Psoas muscle (tissue), 8 donors: ENCODE measurements around the gene PCSK5. TPM values are rescaled to one million over a fixed set of nuclear protein-coding genes. Genes with fewer than 3 reads are reported as not detected.

ENCODE experiments used
- ATAC-seq, 4 donors: fragments of 200-7000 bp; cut with Tn5 transposase; one replicate each; pipeline ENCODE4 v1.9.1; 2020; ENCODE audit warnings: moderate library complexity in 3 of 4, mild to moderate bottlenecking in 2 of 4
- DNase-seq, 2 donors: peaks; one replicate each; pipeline ENCODE4 v3.0.0-alpha.2; 2020
- H3K27ac ChIP-seq: fragments of 200-600 bp; one replicate; pipeline ENCODE4 v1.8.0; 2022
- H3K27me3 ChIP-seq, 3 donors: fragments of 200-600 bp in 1 of 3; one replicate each; pipeline versions ENCODE4 v1.6.1 to v1.8.0; 2013 to 2022; ENCODE audit warnings: low read length in 2 of 3, mild to moderate bottlenecking in 2 of 3, moderate library complexity in 1 of 3; ENCODE audit not compliant: insufficient read depth in 3 of 3
- H3K36me3 ChIP-seq, 2 donors: fragments of 200-600 bp in 1 of 2; one replicate each; pipeline versions ENCODE4 v1.6.1 to v1.8.0; 2013 to 2022; ENCODE audit warnings: low read depth in 1 of 2, mild to moderate bottlenecking in 1 of 2, moderate library complexity in 1 of 2; ENCODE audit not compliant: insufficient read depth in 1 of 2
- H3K4me1 ChIP-seq: fragments of 200-600 bp; one replicate; pipeline ENCODE4 v1.8.0; 2022
- H3K4me3 ChIP-seq: fragments of 200-600 bp; one replicate; pipeline ENCODE4 v1.8.0; 2022; ENCODE audit warnings: mild to moderate bottlenecking
- H3K9me3 ChIP-seq: fragments of 200-600 bp; one replicate; pipeline ENCODE4 v1.8.0; 2022
- WGBS, 3 donors: extraction: QIAGEN DNeasy Blood & Tissue Kit; methylation state at CpG; one replicate each; pipeline versions ENCODE4 v1.1.6 to v1.1.7; 2013; 5-methylcytosine and 5-hydroxymethylcytosine counted together
- intact Hi-C, 2 donors: fragments of 100-400 bp; cut with DNase I; formaldehyde crosslinking; loops; one replicate each; pipeline versions ENCODE4 v1.11.0 to v1.14.2; 2022
- polyA plus RNA-seq, 3 donors: library from polyadenylated mRNA; stranded (reverse); fragments of 200-250 nt; gene quantifications; one replicate each; pipeline ENCODE4 v1.2.3, GENCODE V29; 2013
- total RNA-seq, 4 donors: library from RNA; stranded (reverse); fragmentation: NEBNext Ultra II Directional in 2 of 4; extraction: Animal tissue kit (Norgen Biotek cat#: 25700) in 2 of 4; gene quantifications; one replicate each; pipeline versions ENCODE4 v1.2.1 to v1.2.4, GENCODE V29; 2021 to 2023
- TF ChIP-seq, protein P1 (sequence below): fragments of 200-600 bp; IDR thresholded peaks from one replicate; pipeline ENCODE4 v1.8.0; 2022; ENCODE audit warnings: antibody characterized with exemption
- donor health status: healthy with polysubstance abuse.
- donor health status: DM: no; HTN: no; CAD: no; lungs with moderate emphysema.
- donor health status: Bipolar disorder and iron deficiency.
- donor health status: healthy.
- donor health status: DM: yes; HTN: yes; CAD: no.
- donor health status: DM: no; HTN: no; CAD: no.
- donor health status: DM: no; HTN: no; CAD: no.
- donor health status: DM: yes; HTN: yes; CAD: no.

PCSK5 gene
- total and polyA plus RNA-seq, 7 donors, result 0.75 to 4.4 (median 2.3) TPM

DNA sequence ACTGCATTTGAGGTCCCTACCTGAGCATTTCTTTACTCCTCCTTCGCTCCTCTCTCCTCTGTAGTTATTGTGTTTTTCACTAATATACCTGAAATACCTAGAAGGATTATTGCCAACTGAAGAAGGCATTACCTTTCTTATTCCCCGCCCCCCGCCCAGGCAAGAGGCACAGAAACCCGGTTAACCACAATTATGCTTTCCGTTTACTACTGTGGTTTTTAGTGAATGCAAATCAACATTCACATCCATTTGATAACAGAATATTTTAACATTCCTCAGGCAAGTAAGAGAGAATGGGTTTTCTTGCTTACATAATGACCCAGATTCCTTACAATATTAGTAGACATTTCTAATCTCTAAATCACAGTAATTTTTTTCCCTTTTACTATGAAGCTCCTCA, 136.9 kb downstream of the PCSK5 start:
- intact Hi-C loops, result no loop called here
- TF ChIP-seq, protein P1, sequence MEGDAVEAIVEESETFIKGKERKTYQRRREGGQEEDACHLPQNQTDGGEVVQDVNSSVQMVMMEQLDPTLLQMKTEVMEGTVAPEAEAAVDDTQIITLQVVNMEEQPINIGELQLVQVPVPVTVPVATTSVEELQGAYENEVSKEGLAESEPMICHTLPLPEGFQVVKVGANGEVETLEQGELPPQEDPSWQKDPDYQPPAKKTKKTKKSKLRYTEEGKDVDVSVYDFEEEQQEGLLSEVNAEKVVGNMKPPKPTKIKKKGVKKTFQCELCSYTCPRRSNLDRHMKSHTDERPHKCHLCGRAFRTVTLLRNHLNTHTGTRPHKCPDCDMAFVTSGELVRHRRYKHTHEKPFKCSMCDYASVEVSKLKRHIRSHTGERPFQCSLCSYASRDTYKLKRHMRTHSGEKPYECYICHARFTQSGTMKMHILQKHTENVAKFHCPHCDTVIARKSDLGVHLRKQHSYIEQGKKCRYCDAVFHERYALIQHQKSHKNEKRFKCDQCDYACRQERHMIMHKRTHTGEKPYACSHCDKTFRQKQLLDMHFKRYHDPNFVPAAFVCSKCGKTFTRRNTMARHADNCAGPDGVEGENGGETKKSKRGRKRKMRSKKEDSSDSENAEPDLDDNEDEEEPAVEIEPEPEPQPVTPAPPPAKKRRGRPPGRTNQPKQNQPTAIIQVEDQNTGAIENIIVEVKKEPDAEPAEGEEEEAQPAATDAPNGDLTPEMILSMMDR, result no peak
- ATAC-seq, result no peak
- Histone ChIP-seq H3K4me1 (no peaks in the 10 kb centered on the region), H3K27me3 (no peaks in the 10 kb centered on the region), H3K9me3 (no peaks in the 10 kb centered on the region), H3K36me3 (no peaks in the 10 kb centered on the region), H3K27ac (no peak overlapping the region), H3K4me3 (no peak overlapping the region)
- 85 to 91% (median 90%) methylated on average over 5 of the region's 5 CpGs for WGBS, 3 donors
- DNase-seq, result no peak

DNA sequence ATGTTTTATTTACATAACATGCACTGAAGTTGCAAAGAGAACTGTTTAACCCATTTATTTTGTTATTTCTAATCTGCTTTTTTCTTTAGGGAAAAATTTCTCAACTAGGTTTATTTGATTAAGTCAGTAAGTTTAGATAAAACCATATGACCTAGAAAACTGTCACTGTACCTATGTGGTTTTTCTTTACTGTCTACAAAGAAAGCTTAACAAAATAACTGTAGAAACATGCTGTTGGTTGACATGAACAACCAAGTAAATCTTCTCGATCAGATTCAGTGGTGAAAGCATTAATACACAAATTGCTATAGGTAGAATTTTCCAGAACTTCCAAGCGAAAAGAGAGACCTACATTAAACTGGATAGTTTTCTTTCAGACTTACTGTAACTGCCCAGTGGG, 137.4 kb downstream of the PCSK5 start:
- intact Hi-C loops, result no loop called here
- 95 to 98% (median 97%) methylated on average over 2 of the region's 2 CpGs for WGBS, 3 donors

DNA sequence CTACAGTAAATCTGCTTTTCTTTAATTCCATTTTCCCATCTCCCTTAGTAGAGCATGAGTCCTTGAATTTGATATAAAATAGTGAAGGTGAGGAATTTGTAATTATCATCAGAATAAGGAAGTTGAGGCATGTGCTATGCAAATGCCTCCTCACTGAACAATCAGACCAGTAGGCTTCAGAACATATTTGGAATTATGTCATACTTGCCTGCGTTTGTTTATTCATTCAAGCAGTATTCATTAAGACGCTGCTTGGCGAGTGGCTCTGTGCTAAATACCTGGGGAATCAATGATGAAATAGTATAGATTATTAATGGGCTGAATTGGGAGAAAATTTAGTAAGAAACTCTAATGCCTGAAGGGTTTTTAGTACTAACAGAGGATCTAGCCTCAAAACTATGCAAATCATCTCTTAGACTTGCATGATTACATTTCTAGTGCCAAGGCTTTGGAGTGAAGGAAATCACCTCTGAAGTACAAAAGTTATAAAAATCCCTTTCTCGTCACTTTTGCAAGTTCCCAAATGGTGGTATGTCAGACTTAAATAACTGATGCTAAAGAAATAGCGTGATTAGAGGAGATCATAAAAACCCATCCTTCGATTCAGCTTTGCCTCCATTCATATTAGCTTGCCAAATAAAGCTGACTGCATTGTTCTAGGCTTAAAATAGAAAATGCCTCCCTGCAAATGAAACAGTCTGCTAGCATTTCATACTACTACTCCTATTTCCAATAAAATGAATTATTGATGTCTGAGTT, 141.7 kb downstream of the PCSK5 start:
- 79 to 83% (median 79%) methylated on average over 6 of the region's 6 CpGs for WGBS, 3 donors
- no peak for ATAC-seq

More for the DNA sequence above, 137.4 kb downstream of the PCSK5 start:
- H3K9me3 ChIP-seq, result no peaks in the 10 kb centered on the region
- no peaks in the 10 kb centered on the region for H3K4me1 ChIP-seq
- H3K36me3 ChIP-seq, result no peaks in the 10 kb centered on the region
- H3K4me3 ChIP-seq, result no peak overlapping the region
- TF ChIP-seq, protein P1, result no peak
- H3K27me3 ChIP-seq, result no peaks in the 10 kb centered on the region
- ATAC-seq, result no peak
- H3K27ac ChIP-seq, result no peak overlapping the region
- no peak for DNase-seq

DNA sequence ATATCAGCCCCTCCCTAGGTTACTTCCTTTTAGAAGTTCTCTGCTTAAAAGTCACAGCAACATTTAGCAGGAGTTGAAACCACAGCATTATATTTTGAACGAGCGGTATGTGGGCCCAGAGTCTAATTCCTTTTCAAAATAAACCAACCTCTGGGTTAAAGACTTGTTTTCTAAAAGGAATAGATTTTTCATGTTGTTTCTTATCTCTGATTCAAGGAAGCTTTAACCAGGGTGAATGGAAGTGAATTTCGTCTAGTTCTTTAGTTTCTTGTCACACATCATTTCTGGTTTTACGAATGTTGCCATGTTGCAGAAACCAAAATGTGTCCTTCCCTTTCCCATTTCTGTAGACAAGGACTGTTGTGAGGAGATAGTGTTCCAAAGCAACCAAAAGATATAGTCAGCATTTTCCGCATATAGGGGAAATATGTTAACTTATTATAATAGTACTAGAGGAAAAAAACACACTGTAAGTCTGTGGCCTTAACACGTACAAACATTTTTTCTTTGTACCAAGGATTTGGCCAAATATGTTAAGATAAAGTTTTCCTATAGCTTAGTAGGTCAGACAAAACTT, 142.4 kb downstream of the PCSK5 start:
- TF ChIP-seq, protein P1, result no peak

More for the DNA sequence above, 141.7 kb downstream of the PCSK5 start:
- Histone ChIP-seq H3K27ac (no peak overlapping the region), H3K36me3 (no peaks in the 10 kb centered on the region), H3K27me3 (no peaks in the 10 kb centered on the region), H3K4me3 (no peak overlapping the region), H3K4me1 (no peaks in the 10 kb centered on the region), H3K9me3 (no peaks in the 10 kb centered on the region)
- TF ChIP-seq, protein P1, result no peak
- intact Hi-C loops, result no loop called here
- DNase-seq, result no peak

More for the DNA sequence above, 142.4 kb downstream of the PCSK5 start:
- DNase-seq (no peak), ATAC-seq (no peak)
- H3K27ac ChIP-seq, result no peak overlapping the region
- no peaks in the 10 kb centered on the region for H3K27me3 ChIP-seq
- no peak overlapping the region for H3K4me3 ChIP-seq
- no peaks in the 10 kb centered on the region for H3K4me1 ChIP-seq
- intact Hi-C loops, result no loop called here
- H3K9me3 ChIP-seq, result no peaks in the 10 kb centered on the region
- 90 to 93% (median 91%) methylated on average over 6 of the region's 6 CpGs for WGBS, 3 donors
- no peaks in the 10 kb centered on the region for H3K36me3 ChIP-seq
